HG03575 (cell line): ENCODE measurements around the gene LHX8.
"Not testable (repeated sequence)": the region's sequence is repeated elsewhere in the genome, so short reads cannot be mapped to it uniquely, and the experiment has no call there.

Source experiments
- ATAC-seq: cut with Tn5 transposase; IDR thresholded peaks from one replicate; pipeline ENCODE4 v1.9.1; 2021; ENCODE audit not compliant: unreplicated experiment, insufficient number of reproducible peaks, low FRiP score; ENCODE audit errors: extremely low read depth

LHX8 gene

DNA sequence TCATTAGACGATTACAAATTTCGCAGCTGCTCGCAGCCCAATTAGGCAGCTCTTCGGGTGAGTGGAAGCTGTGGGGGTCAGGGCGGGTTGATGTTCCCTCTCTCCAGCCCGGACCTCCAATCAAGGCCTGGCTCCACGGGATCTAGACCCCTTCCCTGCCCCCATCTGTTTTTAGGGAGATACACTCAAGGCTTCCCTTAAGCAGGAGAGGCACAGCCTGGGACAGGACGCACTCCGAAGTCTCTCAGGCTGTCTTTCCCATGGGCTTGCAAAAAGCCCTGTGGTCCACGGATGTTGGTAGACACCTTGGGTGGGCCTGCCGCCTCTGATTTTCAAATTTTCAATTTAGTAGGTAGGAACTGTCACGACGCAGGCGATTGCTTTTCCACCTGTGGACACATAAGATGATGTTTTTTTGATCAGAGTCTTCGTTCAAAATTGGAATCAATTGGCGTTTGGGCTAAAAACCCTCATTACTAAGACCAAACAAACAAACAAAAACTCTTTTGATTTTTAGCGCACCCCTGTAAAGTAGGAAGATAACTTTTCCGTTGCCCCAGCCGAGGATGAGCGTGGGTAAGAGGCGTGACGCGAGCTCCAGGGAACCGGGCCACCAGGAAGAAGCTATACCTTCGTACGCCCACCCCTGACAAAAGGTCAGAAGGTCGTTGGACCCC lies 2.5 kb upstream of the LHX8 start:
- ATAC-seq, result no peak

DNA sequence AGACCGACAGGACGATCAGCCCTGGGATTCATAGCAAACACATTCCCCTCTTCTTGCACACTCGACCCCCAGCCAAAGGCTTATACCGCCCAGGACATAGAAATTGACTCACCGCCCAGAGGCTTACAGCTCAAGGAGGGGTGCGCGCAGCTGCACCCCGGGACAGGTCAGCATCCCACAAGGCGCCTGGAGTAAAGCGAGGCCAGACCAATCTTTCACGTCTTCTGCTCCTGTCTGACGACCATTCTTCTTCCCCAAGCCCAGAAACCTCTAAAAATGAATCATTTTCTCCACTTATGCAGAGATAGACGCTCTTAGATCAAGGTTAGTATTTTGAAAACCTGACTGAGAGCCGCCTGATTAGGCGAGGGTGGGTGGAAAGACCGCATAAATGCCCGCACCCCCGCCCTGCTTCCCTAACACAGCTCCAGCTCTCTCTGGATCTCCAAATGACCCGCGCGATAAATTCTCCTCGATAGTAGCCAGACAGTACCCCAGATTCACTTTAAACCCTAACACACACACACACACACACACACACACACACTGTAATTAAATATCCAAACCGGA lies 1.9 kb upstream of the LHX8 start:
- ATAC-seq, result no peak

DNA sequence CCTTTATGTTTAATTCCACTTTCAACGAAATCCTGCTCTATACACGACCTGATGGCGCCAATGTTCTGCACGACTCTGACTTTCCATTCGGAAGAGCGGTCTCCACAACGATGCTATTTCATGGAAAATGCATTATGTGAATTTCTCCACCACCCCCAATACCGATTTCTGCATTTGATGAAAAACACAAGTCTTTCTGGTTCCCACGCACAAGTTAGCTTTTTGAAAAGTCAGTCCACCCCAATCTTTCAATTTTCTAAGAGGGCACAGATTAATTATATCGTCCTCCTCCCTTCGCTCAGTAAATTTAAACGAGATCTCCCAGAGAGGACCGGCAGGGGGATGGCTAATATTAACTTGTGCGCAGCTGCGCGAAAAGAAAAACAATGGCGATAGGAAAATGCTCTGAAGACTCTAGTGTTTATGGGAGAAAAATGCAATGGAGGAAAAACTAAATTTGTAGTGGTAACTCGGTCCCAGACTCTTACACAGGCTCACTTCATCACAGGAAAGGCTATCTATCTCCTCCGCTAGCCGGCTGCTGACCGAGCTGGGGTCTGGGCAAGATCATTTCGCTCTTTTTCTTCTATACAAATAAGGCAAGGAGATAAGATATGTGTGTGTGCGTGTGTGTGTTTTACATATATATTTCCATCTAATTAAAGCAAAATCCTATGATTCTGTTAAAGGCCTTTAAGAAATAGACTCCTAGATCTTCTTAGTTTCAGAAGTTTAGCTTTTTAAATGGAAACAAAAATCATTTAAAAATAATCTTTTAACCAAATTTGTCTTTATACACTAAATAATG lies 1.2 kb upstream of the LHX8 start:
- no peak for ATAC-seq

DNA sequence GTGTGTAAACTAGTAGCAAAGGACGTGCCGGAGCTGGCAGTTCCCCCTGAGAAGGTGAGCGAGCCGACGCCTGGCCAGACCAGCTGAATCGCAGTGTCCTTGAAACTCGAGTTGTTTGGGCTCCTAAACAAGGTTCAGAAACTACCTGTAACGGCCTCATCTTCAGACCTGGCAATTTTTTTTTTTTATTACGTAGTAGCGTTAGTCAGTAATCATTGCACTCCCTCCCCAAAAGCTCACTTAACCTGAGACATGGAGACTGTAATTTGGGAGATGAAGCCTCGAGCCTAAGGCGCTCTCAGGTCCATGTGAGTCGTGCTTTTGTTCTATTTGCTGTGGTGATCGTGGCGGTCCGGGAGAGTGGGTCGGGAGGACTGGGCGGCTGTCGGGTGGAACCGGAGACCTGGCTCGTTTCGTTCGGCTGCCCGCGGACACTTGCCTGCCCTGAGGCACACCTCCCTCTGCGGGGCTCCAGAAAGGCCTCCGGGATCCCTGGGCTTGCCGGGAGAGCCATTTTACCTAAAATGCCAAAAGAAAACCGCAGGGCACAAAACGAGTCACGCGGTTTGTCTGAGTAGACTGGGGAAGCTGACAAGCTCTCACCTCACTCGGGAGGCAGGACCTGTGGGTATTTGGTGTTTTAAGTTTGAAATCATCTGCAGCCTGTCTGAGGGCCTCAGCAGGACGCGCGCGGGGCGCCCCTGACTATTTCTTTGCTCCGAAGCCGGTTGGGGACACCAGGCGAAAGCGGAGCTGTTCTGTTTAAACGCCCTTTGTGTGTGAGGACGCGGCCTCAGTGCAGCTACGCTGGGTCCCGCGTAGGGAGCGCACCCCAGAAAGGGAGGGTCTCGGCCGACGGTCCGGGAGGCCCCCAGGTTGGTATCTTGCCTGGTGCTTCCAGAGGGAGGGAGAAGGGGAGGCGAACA lies 722 bp downstream of the LHX8 start:
- no peak for ATAC-seq

DNA sequence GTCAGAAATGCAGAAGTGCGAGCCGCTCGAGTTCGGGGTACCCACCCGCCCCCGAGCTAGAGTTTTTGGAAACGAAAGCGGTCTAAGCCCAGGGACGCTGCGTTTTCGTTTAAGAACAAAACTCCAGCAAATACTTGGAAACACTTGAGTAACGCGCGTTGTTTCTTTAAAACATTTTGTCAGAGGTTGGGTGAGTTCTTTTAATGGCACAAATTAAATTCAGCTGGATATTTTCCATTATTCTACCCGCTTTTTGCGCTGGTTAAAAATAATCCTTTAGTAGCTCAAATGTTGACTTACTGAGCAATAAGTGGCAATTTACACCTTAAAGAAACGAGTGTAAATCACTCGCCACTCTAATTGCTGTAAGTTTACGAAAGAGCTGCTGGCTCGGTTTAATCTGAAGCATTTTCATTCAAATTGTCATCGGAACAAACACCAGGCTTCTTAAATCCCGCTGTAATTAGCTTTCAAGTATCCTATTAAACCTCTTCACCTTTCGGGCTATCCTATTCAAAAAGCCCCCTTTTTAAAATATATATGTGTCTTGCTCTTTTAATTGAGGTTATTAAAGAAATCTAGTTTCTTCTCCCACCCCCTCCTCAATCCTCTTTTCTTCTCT lies 1.5 kb downstream of the LHX8 start:
- no peak for ATAC-seq

DNA sequence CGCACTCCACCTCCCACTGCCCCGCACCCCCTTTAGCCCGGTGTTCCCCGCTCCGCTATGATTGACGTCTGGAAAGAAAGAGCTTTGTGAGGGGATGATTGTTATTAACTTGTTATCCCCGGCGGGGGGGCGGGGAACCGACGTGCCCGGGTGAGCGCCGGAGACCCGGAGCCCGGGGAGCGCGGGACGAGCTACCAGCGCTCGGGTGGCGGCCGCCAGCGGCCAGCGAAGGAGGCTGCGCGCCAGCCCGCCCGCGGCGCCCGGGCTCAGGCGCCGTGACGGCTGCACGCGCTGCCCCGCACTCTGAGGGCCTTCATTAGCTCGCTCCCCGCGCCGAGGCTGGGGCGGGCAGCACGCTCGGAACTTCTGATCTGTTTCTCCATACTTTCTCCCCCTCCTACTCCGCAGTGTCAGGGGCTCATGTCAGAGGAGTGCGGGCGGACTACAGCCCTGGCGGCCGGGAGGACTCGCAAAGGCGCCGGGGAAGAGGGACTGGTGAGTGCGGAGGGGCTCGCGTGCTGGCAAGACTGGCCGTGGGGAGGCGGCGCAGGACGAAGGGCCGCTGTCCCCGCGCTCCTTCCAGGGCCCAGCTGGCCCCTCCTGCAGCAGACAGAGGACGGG lies 2.1 kb downstream of the LHX8 start:
- ATAC-seq, result no peak

DNA sequence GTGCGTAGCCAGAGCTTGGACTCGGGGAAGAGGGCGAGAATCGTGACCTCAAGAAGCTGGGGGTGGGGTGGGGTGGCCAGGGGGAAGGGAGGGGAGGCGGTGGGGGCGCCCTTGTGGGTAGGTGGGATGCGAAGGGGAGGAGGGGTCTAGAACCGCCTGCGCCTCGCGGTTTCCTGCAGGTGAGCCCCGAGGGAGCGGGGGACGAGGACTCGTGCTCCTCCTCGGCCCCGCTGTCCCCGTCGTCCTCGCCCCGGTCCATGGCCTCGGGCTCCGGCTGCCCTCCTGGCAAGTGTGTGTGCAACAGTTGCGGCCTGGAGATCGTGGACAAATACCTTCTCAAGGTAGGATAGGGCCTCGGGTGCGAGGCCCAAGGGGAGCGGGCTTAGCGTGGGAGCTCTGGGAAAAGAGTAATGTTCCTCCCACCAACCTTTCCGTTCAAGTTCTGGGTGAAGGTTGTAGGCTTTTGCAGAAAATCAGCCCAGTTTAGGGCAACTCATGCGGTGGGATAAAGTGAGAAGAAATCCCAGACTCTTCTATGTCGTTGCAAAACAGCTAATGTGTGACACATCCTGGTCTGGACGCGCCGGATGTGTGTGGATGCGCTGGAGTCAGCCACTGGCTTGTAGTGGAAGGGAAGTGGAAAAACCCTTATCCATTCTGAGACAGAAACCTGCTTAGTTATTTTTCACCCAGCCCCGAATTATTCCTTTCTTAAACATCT lies 2.9 kb downstream of the LHX8 start:
- no peak for ATAC-seq

DNA sequence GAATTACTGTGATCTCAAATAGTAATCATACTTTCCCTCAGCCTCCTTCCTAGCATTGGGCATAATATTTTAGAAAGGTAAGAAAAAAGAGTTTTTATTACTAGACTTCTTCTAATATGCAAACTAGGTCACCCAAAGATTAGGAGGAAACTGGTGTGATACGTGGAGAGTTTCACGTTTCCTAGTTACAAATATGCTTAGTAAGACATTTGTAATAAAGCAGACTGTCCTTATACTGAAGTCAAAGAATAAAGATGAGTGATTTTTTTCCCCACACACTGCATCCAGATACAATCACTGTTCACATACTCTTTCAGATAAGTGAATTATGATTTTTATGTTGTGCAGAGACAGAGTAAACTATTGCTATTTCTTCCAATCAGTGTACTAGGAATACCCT lies 17.9 kb downstream of the LHX8 start:
- no peak for ATAC-seq

DNA sequence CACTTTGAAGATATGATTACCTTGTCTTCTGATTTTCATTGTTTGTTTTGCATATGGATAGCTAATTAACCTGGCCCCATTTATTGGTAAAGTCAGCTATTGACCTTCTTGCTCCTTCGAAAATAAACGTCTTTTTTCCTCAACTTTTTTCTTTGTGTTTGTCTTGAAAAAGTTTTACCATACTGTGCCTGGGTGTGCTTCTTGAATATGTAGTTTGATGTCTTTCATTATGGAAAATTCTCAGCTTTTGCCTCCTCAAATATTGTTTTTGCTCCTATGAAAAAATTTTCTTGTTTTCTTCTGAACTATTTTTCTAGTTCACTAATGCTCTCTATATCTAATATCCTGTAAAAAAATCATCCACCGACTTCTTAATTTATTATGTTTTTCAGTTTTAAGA lies 25.0 kb downstream of the LHX8 start:
- ATAC-seq, result no peak

DNA sequence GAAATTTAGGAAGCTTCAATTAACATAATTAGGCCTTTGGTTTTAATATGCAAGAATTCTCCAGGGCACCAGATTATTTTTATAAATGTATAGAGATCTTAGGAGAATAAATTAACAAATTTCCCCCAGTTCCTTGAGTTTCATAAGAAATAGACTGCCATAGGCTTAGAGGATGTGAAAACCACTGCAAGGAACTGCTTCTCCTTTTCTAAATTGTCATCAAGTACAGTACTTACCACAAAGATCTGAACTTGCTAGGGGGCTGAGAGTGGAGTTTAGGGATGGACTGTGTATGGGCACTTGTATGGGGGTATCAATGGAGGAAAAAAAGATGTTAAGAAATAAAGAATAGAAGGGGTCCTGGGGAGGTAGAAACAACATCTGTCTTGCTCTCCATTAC lies 31.1 kb downstream of the LHX8 start:
- ATAC-seq, result no peak

DNA sequence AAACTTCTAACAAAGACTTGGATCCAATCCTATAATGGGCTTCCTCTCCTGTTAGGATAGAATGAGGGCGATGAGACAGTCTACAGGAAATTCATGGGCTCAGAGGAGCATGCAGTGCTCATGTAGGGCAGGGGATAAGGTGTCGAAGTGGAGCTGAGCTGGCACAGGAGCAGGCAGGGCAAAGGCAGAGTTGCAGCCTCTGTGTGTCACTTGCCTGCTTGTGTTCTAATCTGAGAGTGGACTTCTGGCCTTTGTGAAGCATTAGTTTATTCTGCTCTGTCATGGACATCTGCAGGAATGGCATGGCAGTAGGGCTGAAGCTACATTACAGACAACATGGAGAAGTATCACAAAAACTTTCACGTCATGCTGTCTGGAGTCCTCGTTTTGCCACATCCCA lies 32.6 kb downstream of the LHX8 start:
- ATAC-seq, result no peak

DNA sequence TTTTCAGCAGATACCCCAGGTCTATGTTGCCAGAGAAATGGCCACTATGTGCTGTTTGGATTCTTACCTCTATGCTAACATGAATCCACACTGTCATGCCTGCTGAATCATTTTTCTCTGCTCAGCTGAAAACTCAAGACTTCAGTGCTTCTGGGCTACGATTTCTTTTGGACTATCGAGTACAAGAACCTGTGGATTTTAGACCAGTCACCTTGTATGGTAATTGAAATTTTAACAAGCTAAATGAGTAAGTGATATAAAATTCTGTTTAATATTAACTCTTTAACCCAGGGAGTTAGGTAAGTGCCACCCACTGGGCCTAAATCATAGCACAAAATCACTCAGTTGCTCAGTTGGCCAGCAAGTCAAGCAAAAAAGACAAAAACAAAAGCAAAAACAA lies 35.8 kb downstream of the LHX8 start:
- no peak for ATAC-seq

DNA sequence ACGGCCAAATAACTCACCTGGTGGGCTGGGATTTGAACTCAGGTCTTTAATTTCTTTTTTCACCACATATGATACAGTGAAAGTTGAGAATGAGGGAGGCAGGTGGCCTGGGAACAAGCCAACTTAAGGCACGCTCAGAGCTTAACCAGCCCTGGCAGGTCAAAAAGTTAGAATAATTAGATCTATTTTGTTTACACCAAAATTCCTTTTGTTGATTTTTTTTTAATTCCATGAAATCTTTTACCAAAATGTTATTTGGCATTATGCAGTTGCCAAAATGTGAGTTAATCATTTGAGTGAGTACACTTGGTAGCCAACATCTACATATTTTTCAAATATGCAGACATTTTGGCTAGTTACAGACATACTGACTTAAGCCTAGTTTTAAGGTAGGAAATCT lies 36.8 kb downstream of the LHX8 start:
- ATAC-seq, result no peak

DNA sequence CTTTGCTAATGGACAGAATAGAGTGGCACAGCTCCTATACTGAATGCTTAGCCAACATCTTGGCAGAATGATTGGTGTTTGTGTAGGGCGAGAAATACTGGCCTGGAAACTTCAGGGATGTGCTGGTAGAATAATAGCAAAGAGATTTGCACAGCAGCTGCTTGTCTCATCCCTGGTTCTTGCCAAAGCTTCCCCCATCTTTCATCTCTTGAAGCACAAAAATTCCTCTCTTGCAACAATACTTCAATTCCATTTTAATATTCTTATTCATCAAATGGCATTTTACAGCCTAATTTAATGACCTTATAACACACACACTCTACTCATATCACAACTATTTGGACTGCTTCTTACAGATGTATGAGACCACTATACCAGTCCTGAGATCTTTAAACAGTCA lies 37.7 kb downstream of the LHX8 start:
- ATAC-seq, result no peak

DNA sequence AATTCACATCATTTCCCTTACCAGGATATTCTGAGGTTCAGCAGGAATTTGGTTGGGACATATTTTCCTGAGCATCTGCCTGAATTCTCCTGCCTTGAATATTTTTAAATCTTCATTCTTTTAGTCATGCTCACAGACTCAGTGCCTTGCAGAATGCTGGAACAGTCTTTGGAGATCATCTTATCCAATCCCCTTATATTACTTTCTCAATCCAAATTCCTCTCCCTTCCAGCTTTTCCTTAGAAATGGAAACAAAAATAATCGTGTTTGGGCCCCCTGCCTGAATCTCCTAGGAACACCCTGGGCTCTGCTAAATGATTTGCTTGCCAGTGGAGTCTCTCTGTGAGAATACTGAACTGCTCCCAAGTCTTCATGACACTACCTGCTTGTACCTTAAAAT lies 38.4 kb downstream of the LHX8 start:
- no peak for ATAC-seq

DNA sequence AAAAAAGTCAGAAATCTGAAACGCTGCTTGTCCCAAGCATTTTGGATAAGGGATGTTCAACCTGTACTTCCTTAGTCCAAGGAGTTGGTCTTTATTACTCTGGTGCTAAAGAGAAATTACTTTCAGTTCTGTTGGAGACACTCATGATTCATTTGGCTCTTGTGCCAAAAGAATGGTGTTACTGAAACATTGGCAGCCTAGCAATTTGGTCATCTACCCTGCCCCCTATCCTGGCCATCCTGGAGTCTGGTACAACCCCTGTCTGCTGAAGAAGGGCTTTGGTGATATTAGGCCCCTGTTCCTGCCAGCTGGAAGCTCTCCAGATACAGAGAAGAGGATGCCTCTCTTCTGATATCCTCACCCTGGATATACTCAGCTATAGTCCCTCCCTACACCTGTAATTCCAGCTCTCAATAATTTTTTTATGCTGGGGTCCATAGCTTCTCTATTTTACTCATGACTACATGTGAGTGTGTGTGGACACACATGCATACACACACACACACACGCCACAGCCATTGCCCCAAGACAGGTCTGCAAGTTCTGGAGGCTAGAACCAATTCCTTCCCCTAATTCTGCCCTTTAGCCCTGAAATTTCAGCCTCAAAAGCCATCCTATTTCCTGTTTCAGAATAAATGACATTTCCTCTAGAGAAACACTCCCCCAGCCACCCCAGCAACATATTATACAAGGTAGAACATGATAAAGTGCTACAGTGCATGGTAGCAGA lies 40.0 kb downstream of the LHX8 start:
- no peak for ATAC-seq

DNA sequence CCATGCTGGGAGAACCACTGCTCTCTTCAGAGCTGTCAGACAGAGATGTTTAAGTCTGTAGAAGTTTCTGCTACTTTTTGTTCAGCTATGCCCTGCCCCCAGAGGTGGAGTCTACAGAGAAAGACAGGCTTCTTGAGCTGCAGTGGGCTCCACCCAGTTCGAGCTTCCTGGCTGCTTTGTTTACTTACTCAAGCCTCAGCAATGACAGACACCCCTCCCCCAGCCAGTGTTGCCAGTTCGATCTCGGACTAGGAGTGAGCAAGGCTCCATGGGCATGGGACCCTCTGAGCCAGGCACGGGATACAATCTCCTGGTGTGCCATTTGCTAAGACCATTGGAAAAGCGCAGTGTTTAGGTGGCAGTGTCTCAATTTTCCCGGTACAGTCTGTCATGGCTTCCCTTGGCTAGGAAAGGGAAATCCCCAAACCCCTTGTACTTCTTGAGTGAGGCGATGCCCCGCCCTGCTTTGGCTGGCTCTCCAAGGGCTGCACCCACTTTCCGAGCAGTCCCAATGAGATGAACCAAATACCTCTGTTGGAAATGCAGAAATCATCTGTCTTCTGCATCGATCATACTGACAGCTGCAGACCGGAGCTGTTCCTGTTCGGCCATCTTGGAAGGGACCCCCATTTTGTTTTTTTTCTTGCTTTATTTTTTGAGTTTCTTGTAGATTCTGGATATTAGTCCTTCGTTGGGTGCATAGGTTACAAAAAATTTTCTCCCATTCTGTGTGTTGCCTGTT lies 47.2 kb downstream of the LHX8 start:
- ATAC-seq, result not testable (repeated sequence)
